22Rv1 (cell line): ENCODE measurements around the gene BORCS8.

ENCODE experiments used
- CTCF ChIP-seq: fragments of 450-650 bp; IDR thresholded peaks from 2 replicates; pipeline ENCODE4 v1.5.1; 2017; ENCODE audit warnings: mild to moderate bottlenecking
- ZFX ChIP-seq: fragments of 450-650 bp; IDR thresholded peaks from 2 replicates; pipeline ENCODE4 v1.6.1; 2017; ENCODE audit warnings: antibody characterized with exemption, borderline replicate concordance

- TF ChIP-seq CTCF: no peak
- no peak for TF ChIP-seq ZFX
Measured at GRCh38 chr19:19218911-19219310, 27.0 kb upstream of the BORCS8 start.
